ENCODE measurements around the gene SKOR1. TPM values are rescaled to one million over a fixed set of nuclear protein-coding genes. Genes with fewer than 3 reads are reported as not detected.

Gene SKOR1
- total and polyA plus RNA-seq, 3 donors from 2014 or later, result 1.1 to 2.2 (median 1.3) TPM

- no peak for TF ChIP-seq POLR2A (IDR thresholded peaks at IDR 0.05)
- TF ChIP-seq, protein P1, sequence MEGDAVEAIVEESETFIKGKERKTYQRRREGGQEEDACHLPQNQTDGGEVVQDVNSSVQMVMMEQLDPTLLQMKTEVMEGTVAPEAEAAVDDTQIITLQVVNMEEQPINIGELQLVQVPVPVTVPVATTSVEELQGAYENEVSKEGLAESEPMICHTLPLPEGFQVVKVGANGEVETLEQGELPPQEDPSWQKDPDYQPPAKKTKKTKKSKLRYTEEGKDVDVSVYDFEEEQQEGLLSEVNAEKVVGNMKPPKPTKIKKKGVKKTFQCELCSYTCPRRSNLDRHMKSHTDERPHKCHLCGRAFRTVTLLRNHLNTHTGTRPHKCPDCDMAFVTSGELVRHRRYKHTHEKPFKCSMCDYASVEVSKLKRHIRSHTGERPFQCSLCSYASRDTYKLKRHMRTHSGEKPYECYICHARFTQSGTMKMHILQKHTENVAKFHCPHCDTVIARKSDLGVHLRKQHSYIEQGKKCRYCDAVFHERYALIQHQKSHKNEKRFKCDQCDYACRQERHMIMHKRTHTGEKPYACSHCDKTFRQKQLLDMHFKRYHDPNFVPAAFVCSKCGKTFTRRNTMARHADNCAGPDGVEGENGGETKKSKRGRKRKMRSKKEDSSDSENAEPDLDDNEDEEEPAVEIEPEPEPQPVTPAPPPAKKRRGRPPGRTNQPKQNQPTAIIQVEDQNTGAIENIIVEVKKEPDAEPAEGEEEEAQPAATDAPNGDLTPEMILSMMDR (IDR thresholded peaks at IDR 0.05), result no peak
- no peak overlapping the region for H3K27ac ChIP-seq
- intact Hi-C loops (cut with DNase I; ENCODE audit: low total_unique reads), result loop anchor here (10.0 kb wide), 1 partner anchor 289 kb away; no protein-coding TSS in a partner anchor
These were observed 40.5 kb downstream of the SKOR1 start for GRCh38 chr15:67865766-67866165.

GRCh38 chr15:67869701-67870100 lies 44.4 kb downstream of the SKOR1 start:
- H3K4me1 ChIP-seq, result no peaks in the 10 kb centered on the region
- WGBS, 2 donors, result 94 to 97% methylated on average over 3 of the region's 3 CpGs
- H3K9me3 ChIP-seq, result no peaks in the 10 kb centered on the region
- intact Hi-C loops (cut with DNase I; ENCODE audit: low total_unique reads), result loop anchor here (10.0 kb wide), 1 partner anchor 285 kb away; no protein-coding TSS in a partner anchor
- H3K27ac ChIP-seq, result no peak overlapping the region
- no peaks in the 10 kb centered on the region for H3K27me3 ChIP-seq
- no peak for DNase-seq
- H3K4me3 ChIP-seq, result no peak overlapping the region
- no peaks in the 10 kb centered on the region for H3K36me3 ChIP-seq (ENCODE audit: low read depth, missing control alignments)
- no peak for TF ChIP-seq POLR2A (IDR thresholded peaks at IDR 0.05)
- TF ChIP-seq, protein P1 (IDR thresholded peaks at IDR 0.05), result no peak

More at GRCh38 chr15:67865766-67866165, 40.5 kb downstream of the SKOR1 start:
- DNase-seq, result no peak
- Histone ChIP-seq H3K27me3 (no peaks in the 10 kb centered on the region), H3K9me3 (no peaks in the 10 kb centered on the region), H3K4me1 (peaks cover 4% of the 10 kb centered on the region), H3K36me3 (ENCODE audit: low read depth, missing control alignments) (no peaks in the 10 kb centered on the region), H3K4me3 (no peak overlapping the region)
- WGBS, 2 donors, result 85 to 95% methylated on average over 4 of the region's 4 CpGs

DNA sequence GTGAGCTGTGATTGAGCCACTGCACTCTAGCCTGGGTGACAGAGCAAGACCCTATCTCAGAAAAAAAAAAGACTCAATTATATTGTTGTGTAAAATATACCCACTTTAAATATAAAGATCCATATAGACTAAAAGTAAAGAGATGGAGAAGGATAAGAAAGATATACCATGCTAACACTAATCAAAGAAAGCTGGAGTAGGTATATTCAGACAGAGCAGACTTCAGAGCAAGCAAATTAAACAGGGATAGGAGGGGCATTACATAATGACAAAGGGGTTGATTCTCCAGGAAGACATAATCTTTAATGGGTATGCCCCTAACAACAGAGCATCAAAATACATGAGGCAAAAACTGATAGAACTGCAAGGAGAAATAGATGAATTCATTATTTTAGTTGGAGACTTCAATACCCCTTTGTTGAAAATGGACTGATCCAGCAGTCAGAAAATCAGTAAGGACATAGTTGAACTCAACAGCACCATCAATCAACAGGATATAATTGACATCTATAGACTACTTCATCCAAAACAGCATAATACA lies 45.6 kb downstream of the SKOR1 start:
- no peak for DNase-seq
- intact Hi-C loops (cut with DNase I; ENCODE audit: low total_unique reads), result no loop called here
- H3K4me3 ChIP-seq, result no peak overlapping the region
- TF ChIP-seq, protein P1 (IDR thresholded peaks at IDR 0.05), result no peak
- TF ChIP-seq POLR2A (IDR thresholded peaks at IDR 0.05), result no peak
- H3K9me3 ChIP-seq, result no peaks in the 10 kb centered on the region
- no peak overlapping the region for H3K27ac ChIP-seq
- no peaks in the 10 kb centered on the region for H3K27me3 ChIP-seq
- no peaks in the 10 kb centered on the region for H3K4me1 ChIP-seq
- no peaks in the 10 kb centered on the region for H3K36me3 ChIP-seq (ENCODE audit: low read depth, missing control alignments)

DNA sequence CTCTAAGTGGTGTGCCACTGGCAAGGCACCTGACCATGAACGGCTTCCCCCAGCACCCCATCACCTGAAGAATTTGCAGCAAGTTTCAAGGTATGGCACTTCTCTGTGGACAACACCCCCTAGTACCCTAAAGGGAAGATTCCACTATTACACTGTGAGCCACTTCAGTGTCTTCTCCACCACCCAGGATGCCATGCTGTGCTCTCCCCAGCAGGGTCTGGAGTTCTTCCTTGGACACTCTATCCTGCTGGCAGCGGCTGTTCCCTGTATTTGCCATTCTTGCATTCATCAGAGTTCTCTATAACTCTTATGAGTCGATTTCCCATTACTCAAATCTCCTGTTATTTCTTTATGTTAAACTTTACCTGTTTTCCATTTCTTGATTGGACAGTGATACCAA lies 48.5 kb downstream of the SKOR1 start:
- H3K4me3 ChIP-seq, result no peak overlapping the region
- H3K9me3 ChIP-seq, result no peaks in the 10 kb centered on the region
- H3K27me3 ChIP-seq, result no peaks in the 10 kb centered on the region
- DNase-seq, result no peak
- no peaks in the 10 kb centered on the region for H3K4me1 ChIP-seq
- TF ChIP-seq, protein P1 (IDR thresholded peaks at IDR 0.05), result no peak
- TF ChIP-seq POLR2A (IDR thresholded peaks at IDR 0.05), result no peak
- no peaks in the 10 kb centered on the region for H3K36me3 ChIP-seq (ENCODE audit: low read depth, missing control alignments)
- intact Hi-C loops (cut with DNase I; ENCODE audit: low total_unique reads), result no loop called here
- H3K27ac ChIP-seq, result no peak overlapping the region
- 96 to 97% methylated on average over 3 of the region's 3 CpGs for WGBS, 2 donors

DNA sequence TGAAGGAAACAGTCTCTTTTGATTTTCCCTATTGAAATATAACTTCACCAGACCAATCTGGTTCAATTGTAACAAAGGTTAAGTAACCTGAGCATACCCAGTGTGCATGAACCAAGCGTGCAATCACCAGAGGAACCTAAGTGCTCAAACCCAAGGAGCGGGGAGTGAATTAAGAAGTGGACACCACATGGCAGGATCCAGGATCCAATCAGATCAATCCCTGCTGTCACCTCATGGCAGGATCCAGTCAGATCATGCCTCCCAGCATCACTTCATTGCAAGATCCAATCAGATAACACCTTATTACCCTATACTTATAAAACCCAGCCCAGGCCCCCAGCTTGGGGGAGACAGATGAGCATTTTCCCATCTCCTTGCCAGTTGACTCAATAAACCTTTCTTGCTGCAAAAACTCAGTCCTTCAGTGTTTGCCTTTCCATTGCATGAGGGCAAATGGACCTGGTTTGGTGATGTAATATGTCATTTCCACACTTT lies 53.5 kb downstream of the SKOR1 start:
- Histone ChIP-seq H3K9me3 (no peaks in the 10 kb centered on the region), H3K36me3 (ENCODE audit: low read depth, missing control alignments) (no peaks in the 10 kb centered on the region), H3K4me1 (peaks cover 28% of the 10 kb centered on the region), H3K4me3 (no peak overlapping the region), H3K27me3 (no peaks in the 10 kb centered on the region), H3K27ac (no peak overlapping the region)
- TF ChIP-seq, protein P1 (IDR thresholded peaks at IDR 0.05), result no peak
- no peak for TF ChIP-seq POLR2A (IDR thresholded peaks at IDR 0.05)
- 97 to 100% methylated on average over 2 of the region's 2 CpGs for WGBS, 2 donors
- no peak for DNase-seq
- intact Hi-C loops (cut with DNase I; ENCODE audit: low total_unique reads), result no loop called here
